HG03139 (cell line): ENCODE measurements around the gene KLF13.

Source experiments
- ATAC-seq: cut with Tn5 transposase; IDR thresholded peaks from one replicate; pipeline ENCODE4 v1.9.1; 2021; ENCODE audit not compliant: unreplicated experiment

KLF13 gene

DNA sequence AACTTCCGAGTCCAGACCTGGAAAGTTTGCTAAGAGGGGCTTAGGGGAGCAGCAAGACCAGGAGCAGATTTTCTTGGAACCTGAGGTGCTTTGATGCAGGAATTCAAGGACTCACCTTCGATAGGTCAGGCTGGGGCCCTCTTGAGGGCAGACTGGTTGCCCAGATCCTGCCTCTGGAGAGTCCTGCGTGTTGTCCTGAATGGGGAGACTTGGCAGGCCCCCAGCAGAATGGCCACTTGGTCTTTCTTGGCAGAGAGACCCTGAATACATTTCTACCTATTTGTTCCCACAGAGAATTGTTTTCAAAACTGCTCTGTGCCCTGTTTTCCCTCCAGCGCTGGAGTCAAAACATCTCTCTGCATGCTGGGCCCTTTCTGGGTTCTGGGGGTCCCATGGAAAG is 4.2 kb downstream of the KLF13 start:
- no peak for ATAC-seq

- no peak for ATAC-seq
These were observed 4.8 kb downstream of the KLF13 start for GRCh38 chr15:31331389-31331788.

GRCh38 chr15:31332020-31332680 is 5.5 kb downstream of the KLF13 start:
- ATAC-seq: no peak

GRCh38 chr15:31332681-31333071 is 6.0 kb downstream of the KLF13 start:
- no peak for ATAC-seq

GRCh38 chr15:31333119-31333518 is 6.5 kb downstream of the KLF13 start:
- ATAC-seq: no peak

DNA sequence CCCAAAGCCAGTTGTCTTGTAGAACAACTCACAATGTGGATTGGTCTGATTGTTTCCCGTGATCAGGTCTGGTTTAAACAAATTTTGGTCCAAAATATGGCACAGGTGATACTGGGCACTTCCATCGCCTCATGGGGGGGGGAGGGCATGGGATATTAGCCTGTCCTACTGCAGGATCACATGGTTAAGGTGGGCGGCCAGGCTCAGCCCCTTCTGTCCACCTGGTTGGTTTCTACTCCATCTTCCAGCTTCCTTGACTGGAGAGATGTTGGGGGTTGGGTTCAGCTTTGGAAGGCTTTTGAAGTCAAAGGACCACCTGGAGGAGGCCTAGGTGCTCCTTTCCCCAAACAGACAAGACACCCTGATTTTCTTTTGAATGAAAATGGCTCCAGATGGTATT is 7.2 kb downstream of the KLF13 start:
- ATAC-seq: no peak

DNA sequence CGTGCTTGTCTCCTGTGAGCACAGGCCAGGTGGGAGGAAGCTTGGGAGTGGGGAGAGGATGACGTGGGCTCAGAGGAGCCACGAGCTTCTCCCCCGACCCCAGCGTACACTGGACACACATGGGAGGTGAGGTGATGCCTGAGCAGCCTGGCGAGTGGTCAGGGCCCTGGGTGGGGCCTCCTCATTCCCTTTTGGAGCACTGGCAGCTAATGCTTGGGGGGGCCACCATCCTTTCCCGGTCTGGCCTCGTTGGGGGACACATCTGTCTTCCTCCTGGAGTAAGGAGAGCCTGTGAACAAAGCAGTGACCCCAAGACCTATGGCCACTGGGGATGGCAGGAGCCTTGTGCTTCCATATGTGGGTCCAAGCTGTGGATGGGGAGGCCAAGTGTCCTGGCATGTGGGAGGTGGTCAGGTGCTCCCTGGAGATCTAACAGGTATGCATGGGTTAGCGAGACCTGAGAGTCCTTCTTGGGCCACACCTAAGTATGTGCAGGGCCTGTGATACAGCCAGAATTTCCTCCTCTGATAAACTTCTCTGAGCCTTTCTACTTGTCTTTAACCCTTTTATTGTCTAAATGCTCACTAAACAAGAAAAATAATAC is 9.5 kb downstream of the KLF13 start:
- ATAC-seq: no peak

DNA sequence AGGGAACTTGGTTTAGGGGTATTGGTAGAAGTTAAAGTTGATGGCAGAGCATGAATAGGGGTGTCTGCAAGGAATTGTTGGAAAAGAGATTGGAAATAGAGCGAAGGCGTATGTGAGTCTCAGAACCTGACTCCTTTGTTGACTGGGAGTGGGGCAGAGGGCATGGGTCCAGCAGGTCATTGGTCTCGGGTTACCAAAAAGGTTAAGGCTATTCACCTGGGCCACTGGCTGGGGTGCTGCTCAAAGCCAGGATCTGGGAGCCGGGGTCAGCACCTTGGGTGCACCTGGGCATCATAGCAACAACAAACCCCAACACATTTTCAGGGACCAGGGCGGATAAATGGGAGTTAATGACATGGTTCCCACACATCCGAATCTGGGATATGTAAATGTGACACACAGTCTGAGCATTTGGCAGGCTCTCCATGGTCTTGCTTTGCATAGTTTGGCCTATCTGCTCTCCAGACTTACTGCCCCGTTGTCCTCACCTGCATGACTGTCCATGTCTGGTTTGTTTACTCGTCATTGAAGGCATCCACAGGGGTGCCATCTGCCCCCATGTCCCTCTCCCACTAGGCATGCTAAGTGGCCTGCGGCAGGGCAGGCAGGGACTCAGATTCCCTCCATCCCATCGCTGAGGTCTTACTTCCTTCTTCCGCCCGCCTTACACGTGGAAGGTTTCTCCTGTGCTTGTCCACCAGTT is 10.1 kb downstream of the KLF13 start:
- ATAC-seq: no peak

- ATAC-seq: no peak
These were observed 10.9 kb downstream of the KLF13 start for GRCh38 chr15:31337352-31338031.

DNA sequence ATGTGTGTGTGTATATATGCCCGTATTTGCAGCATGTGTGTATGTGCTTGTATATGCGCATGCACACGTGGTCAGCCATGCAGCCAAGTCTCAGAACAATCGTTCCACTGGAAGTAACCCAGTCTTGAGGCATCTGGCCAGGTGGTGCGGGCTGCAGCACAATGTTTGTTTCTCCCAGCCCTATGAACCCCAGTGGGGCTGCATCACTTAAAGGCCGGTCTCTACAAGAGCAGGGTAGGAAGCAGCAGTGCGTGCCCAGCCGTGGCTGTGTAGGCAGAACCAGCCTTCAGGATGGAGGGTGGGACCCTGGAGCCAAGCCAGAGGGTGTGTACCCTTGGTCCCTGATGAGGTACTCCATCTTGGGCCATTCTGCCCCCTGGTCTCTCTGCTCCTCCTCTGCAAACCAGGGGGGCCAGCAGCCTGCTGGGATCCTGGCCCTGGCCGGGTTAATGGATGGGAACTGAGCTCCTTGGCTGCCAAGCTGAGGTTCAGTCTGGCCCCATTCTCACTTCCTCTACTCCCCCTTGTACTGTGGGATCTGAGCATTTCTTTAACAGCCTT is 11.8 kb downstream of the KLF13 start:
- peak; percentile 45 for ATAC-seq

DNA sequence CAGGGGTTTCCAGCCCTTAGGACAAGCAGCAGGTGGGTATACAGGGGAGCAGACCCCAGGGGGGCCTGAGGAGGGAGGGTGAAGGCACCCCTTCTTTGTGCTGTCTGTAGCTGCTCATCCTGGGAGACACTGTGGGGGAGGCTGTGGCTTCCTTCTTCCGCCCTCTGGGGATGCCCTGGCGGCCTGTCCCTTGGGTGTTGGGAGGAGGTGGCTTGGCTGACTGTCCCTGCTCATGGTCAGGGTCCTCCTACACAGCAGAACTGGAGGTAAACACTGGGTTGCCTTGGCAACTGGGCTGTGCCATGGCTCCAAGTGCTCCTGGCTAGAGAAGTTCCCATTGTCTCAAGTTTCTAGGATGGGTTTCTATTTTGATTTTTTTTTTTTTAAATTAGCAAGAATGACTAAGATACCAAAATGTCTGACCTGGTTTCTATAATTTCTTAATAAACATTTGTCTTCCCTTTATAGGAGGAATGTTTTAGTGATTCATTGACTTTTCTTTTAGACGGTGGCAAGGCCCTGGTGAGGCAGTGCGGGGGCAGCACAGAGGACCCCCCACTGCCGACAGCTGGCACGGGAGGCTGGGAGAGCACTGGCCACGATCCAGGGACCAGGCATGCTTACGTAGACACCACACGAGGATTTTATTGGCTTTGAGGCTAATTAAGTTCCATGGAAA is 12.4 kb downstream of the KLF13 start:
- peak; percentile 46 for ATAC-seq

GRCh38 chr15:31339558-31339895 is 12.9 kb downstream of the KLF13 start:
- ATAC-seq: no peak

- ATAC-seq: no peak
These were observed 13.4 kb downstream of the KLF13 start for GRCh38 chr15:31340047-31340446.

DNA sequence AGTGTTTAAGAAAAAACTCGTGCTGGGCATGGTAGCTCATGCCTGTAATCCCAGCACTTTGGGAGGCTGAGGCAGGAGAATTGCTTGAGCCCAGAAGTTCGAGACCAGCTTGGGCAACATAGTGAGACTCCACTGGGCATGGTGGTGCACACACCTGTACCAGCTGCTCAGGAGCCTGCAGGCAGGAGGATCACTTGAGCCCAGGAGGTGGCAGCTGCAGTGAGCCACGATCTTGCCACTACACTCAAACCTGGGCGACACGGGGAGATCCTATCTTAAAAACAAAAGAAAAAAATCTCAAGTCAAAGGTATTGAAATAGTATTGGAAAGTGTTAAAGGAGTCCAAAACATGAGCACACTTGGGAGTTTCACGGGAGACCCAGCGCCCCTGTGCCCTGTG is 14.0 kb downstream of the KLF13 start:
- no peak for ATAC-seq

DNA sequence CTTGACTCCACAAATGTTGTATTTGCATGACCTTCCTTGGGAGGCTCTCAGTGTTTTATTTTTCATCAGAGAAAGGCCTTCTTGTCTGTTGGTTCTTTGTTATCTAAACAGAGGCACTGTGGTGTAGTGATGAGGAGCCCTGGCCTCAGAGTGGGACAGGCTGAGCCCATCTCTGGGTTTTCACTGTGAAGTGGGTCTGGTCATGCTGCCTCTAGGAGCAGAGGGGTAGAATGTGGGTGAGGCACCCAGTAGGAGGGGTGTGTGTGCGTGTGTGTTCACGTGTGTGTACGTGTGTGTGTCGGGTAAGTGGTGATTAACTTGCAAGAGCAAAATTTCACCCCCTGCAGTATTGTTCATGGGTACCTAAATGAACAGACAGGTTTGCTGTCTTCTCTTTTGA is 14.4 kb downstream of the KLF13 start:
- ATAC-seq: no peak

GRCh38 chr15:31341496-31342195 is 15.0 kb downstream of the KLF13 start:
- no peak for ATAC-seq

- no peak for ATAC-seq
These were observed 15.7 kb downstream of the KLF13 start for GRCh38 chr15:31342381-31342780.

DNA sequence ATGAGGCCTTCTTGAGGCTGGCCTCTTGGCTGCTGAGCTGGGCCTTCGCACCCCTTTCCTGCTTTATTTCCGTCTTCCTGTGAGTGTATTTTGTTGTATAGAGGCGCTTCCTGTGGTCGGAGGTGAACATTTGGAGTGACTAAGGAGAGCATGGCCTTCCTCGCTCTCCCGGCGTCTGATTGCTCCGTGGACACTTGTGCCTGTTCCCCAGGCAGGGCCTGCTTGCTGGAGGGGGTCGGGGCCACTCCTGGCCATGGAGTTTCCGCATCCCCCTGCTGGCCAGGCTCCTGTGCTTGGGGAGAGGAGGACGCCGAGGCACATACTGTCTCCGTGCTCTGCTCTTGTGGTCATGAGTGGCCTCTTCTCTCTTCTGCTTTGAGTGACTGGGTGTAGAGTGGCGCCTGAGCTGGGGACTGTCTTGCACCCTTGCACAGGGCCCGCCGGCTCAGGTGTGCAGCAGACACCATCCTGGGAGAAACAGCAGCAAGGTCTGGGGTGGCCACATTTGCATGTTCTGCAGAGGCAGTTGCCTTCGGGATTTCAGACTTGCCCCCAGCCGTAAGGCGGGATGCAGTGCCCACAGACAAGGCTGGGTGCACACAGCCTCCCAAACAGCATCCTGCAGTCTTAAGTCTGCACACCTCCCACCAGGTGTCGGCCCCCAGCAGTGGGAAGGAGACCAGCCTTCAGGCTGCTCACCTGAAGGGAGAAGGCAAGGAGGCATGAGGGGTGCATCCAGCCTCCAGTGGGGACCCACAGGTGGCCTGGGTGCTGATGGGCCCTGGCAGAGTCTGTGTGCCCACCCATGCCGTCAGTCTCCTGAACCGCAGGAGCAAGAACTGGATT is 16.4 kb downstream of the KLF13 start:
- no peak for ATAC-seq

- no peak for ATAC-seq
These were observed 17.2 kb downstream of the KLF13 start for GRCh38 chr15:31343831-31344230.

DNA sequence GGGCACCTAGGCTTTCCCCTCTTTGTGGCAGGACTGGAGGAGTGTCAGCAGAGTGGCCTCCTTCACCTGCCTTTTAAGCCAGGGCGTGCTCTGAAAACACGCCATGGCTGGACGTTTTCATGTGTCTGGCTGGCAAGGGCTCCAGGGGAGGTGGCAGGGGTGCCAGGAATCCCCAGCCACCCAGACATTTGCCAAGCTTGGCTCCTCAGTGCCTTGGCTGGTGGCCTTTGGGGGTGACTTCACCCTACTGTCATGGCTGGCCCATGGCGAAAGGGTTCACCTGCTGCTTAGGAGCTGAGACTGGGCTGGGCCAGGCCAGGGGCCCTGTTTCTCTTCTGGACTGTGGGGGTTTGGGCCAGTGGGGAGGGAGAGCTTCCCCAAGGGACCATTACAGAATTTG is 17.6 kb downstream of the KLF13 start:
- ATAC-seq: no peak
